ENCODE measurements around the gene AMH. TPM values are rescaled to one million over a fixed set of nuclear protein-coding genes. Genes with fewer than 3 reads are reported as not detected.

AMH gene
- total and polyA plus RNA-seq, 2 of the 13 experiments (the other 11 are each of a cell fraction or from before 2014, with no cell fraction given): 0.03 to 0.18 TPM

- TF ChIP-seq, protein P1, sequence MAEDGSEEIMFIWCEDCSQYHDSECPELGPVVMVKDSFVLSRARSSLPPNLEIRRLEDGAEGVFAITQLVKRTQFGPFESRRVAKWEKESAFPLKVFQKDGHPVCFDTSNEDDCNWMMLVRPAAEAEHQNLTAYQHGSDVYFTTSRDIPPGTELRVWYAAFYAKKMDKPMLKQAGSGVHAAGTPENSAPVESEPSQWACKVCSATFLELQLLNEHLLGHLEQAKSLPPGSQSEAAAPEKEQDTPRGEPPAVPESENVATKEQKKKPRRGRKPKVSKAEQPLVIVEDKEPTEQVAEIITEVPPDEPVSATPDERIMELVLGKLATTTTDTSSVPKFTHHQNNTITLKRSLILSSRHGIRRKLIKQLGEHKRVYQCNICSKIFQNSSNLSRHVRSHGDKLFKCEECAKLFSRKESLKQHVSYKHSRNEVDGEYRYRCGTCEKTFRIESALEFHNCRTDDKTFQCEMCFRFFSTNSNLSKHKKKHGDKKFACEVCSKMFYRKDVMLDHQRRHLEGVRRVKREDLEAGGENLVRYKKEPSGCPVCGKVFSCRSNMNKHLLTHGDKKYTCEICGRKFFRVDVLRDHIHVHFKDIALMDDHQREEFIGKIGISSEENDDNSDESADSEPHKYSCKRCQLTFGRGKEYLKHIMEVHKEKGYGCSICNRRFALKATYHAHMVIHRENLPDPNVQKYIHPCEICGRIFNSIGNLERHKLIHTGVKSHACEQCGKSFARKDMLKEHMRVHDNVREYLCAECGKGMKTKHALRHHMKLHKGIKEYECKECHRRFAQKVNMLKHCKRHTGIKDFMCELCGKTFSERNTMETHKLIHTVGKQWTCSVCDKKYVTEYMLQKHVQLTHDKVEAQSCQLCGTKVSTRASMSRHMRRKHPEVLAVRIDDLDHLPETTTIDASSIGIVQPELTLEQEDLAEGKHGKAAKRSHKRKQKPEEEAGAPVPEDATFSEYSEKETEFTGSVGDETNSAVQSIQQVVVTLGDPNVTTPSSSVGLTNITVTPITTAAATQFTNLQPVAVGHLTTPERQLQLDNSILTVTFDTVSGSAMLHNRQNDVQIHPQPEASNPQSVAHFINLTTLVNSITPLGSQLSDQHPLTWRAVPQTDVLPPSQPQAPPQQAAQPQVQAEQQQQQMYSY (CRISPR knock-in tag; IDR thresholded peaks at IDR 0.05): no peak
- TF ChIP-seq SETDB1 (CRISPR knock-in tag; IDR thresholded peaks at IDR 0.05; ENCODE audit: borderline replicate concordance): no peak
- no peak for TF ChIP-seq HNF4G (IDR thresholded peaks at IDR 0.05; ENCODE audit: borderline replicate concordance, low read depth, low read length)
- no peak; the same call in 1 of the 2 replicates for TF ChIP-seq HNF4G (CRISPR knock-in tag; IDR thresholded peaks at IDR 0.05; ENCODE audit: borderline replicate concordance, low read depth)
- no peak for TF ChIP-seq EZH2 (conservative IDR thresholded peaks at IDR 0.05; ENCODE audit: low read depth, low read length)
- peak; percentile 64 for TF ChIP-seq HNRNPLL (IDR thresholded peaks at IDR 0.05; ENCODE audit: low read depth, low read length, poor library complexity, severe bottlenecking)
- TF ChIP-seq SNAPC2 (CRISPR knock-in tag; IDR thresholded peaks at IDR 0.05): no peak
- TF ChIP-seq MAX (IDR thresholded peaks at IDR 0.05): peak; percentile 76
- 0 out of 2 replicates have a peak, but pooled peaks have one; percentile 63 for TF ChIP-seq SOX13 (IDR thresholded peaks at IDR 0.05)
- TF ChIP-seq SOX13 (CRISPR knock-in tag; conservative IDR thresholded peaks at IDR 0.05 in 1 of 2, IDR thresholded peaks at IDR 0.05 in 1 of 2): no peak
- TF ChIP-seq ZNF850 (CRISPR knock-in tag; conservative IDR thresholded peaks at IDR 0.05): peak; percentile 87
- peak; percentile 82; the same call in 1 of the 2 replicates for TF ChIP-seq YEATS2 (CRISPR knock-in tag; IDR thresholded peaks at IDR 0.05; ENCODE audit: borderline replicate concordance)
- no peak for TF ChIP-seq PRDM10 (CRISPR knock-in tag; IDR thresholded peaks at IDR 0.05; ENCODE audit: low read depth)
- peak; percentile 91 for TF ChIP-seq ERF (CRISPR knock-in tag; IDR thresholded peaks at IDR 0.05)
- TF ChIP-seq ASH2L (IDR thresholded peaks at IDR 0.05; ENCODE audit: insufficient read length, low read depth, low read length): peak; percentile 88
- TF ChIP-seq, protein P2, sequence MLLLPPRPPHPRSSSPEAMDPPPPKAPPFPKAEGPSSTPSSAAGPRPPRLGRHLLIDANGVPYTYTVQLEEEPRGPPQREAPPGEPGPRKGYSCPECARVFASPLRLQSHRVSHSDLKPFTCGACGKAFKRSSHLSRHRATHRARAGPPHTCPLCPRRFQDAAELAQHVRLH (CRISPR knock-in tag; IDR thresholded peaks at IDR 0.05; ENCODE audit: borderline replicate concordance, low read depth): peak; percentile 22; the same call in 1 of the 2 replicates
- TF ChIP-seq CREB1 (IDR thresholded peaks at IDR 0.05): peak; percentile 69; the same call in 1 of the 2 replicates
- TF ChIP-seq CREB1 (CRISPR knock-in tag; IDR thresholded peaks at IDR 0.05): no peak
- no peak for TF ChIP-seq SOX6 (IDR thresholded peaks at IDR 0.05)
- TF ChIP-seq SOX6 (CRISPR knock-in tag; IDR thresholded peaks at IDR 0.05): no peak; the same call in 1 of the 2 replicates
- TF ChIP-seq ZNF563 (CRISPR knock-in tag; IDR thresholded peaks at IDR 0.05): peak; percentile 86
Observed at GRCh38 chr19:2269244-2270156, 20.4 kb downstream of the AMH start (continued).

All from HepG2 (cell line).